PC-3 (cell line): ENCODE measurements around the gene DNASE2.

Experiments used
- CTCF ChIP-seq: fragments of 300-600 bp; sonication (generic); conservative IDR thresholded peaks from 2 replicates; pipeline ENCODE4 v1.5.1; 2017; ENCODE audit warnings: antibody characterized with exemption, low read depth, mild to moderate bottlenecking, low read length
- EZH2phosphoT487 ChIP-seq: fragments of 300-600 bp; sonication (generic); IDR thresholded peaks from 2 replicates; pipeline ENCODE4 v1.6.1; 2018; ENCODE audit warnings: mild to moderate bottlenecking, antibody characterized with exemption, low read length, borderline replicate concordance

- TF ChIP-seq CTCF (no peak), EZH2phosphoT487 (no peak)
These were observed 9.6 kb downstream of the DNASE2 start for GRCh38 chr19:12871681-12872080.
